ENCODE results near the gene CDA. TPM values are rescaled to one million over a fixed set of nuclear protein-coding genes. Genes with fewer than 3 reads are reported as not detected.

The CDA gene
- total and polyA plus RNA-seq, 8 donors, result 0.36 to 12.2 (median 0.62) TPM

DNA sequence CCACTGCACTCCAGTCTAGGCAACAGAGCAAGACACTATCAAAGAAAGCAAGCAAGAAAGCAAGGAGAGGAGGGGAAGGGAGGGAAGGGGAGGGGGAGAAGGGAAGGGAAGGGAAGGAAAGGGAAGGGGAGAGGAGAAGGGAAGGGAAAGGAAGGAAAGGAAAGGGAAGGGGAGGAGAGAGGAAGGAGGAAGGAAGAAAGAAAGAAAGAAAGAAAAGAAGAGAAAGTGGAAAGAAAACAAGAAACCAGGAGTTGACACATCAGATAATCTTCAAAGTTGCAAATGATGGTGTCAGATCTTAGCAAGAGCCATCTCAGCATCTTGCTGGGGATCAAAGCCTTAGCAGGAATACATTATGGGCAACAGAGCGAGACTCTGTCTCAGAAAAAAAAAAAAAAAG is 14.9 kb upstream of the CDA start:
- Histone ChIP-seq H3K36me3 (no peaks in the 10 kb centered on the region), H3K4me1 (no peaks in the 10 kb centered on the region), H3K4me3 (no peak overlapping the region), H3K27me3 (peaks cover 4 to 39% of the 10 kb centered on the region in 2 donors), H3K9me3 (peaks cover 0 to 9% of the 10 kb centered on the region in 2 donors), H3K27ac (no peak overlapping the region)
- ATAC-seq (no peak), DNase-seq (no peak)
- TF ChIP-seq, protein P1, sequence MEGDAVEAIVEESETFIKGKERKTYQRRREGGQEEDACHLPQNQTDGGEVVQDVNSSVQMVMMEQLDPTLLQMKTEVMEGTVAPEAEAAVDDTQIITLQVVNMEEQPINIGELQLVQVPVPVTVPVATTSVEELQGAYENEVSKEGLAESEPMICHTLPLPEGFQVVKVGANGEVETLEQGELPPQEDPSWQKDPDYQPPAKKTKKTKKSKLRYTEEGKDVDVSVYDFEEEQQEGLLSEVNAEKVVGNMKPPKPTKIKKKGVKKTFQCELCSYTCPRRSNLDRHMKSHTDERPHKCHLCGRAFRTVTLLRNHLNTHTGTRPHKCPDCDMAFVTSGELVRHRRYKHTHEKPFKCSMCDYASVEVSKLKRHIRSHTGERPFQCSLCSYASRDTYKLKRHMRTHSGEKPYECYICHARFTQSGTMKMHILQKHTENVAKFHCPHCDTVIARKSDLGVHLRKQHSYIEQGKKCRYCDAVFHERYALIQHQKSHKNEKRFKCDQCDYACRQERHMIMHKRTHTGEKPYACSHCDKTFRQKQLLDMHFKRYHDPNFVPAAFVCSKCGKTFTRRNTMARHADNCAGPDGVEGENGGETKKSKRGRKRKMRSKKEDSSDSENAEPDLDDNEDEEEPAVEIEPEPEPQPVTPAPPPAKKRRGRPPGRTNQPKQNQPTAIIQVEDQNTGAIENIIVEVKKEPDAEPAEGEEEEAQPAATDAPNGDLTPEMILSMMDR (IDR thresholded peaks at IDR 0.05), result no peak
- intact Hi-C loops (cut with DNase I), result loop anchor here in 1 of 2 donors (10.0 kb wide), 1 partner anchor 61 kb away; the partner anchor contains the start of gene PINK1

DNA sequence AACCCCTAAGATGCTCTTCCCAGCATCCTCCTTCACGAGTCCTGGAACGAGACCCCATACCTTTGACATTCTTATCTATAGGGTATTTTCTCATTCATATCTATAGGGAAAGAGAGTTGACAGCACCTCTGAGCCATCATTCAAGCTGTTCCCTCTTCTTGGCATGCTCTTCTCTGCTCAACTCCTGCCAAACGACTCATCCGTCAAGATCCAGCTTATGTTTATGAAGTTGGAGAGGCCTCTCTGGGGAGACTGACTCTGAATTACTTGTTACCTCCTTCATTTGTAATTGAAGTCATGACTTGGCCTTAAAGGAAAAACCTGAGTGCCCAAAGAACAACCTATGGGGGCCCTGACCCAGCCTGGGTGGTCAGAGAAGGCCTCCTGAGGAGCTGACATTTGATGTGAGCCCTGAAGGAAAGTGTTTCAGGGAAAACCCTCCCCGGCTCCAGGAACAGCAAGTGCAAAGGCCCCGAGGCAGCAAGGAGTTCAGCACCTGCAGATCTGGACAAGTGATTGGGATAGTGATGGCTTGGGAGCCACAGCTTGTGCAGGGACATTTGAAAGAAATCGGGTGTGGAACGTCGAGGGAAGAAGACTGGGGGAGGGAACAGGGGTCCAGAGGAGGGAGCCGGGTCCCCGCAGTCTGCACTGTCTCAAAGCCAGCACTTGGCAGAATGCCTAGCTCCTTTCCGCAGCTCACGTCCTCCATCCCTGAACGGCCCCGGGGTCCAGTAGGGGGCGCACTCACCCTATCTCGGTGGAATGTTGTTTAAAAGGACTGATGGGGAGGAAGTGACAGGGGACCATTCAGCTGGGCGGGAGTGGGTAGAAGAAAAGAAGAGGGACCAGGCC is 14.0 kb upstream of the CDA start:
- intact Hi-C loops (cut with DNase I), result loop anchor here in 1 of 2 donors (10.0 kb wide), 1 partner anchor 60 kb away; the partner anchor contains the start of gene PINK1
- peak; percentile 97 for ATAC-seq

DNA sequence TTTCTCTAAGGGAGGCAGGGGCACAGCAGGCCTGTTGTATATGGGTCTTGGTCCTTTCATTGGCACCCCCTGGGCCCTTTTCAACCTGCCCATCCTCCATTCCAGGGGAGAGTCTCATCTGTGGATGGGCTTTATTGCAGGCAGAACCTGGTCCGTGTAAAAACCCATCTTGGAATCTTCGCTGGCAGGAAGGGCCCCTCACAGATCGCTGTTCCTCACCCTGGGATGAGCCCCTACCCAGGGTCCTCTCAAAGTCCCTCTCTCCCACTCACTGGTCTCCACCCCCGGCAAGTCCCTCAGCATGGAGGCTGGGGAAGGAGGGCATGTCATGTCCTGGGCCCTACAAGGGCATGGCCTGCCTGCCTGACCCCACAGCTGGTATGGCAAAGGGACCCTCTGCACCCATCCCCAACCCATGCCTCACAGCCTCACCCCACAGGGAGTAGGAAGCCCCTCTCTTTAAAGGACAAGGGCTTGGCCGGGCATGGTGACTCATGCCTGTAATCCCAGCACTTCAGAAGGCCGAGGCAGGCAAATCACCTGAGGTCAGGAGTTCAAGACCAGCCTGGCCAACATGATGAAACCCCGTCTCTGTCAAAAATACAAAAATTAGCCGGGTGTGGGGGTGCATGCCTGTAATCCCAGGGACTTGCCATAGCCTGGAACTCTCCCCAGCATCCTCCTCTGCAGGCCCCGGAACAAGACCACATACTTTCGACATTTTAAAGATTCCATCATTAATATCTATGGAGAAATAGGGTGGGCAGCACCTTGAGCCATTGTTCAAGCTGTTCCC is 13.2 kb upstream of the CDA start:
- TF ChIP-seq, protein P1 (IDR thresholded peaks at IDR 0.05), result no peak
- DNase-seq (no peak), ATAC-seq (no peak)
- intact Hi-C loops (cut with DNase I), result loop anchor here in 1 of 2 donors (10.0 kb wide), 1 partner anchor 59 kb away; the partner anchor contains the start of gene PINK1
- Histone ChIP-seq H3K36me3 (no peaks in the 10 kb centered on the region), H3K9me3 (peaks cover 0 to 9% of the 10 kb centered on the region in 2 donors), H3K4me1 (no peaks in the 10 kb centered on the region), H3K27me3 (peaks cover 0 to 29% of the 10 kb centered on the region in 2 donors), H3K27ac (no peak overlapping the region), H3K4me3 (no peak overlapping the region)

More for the DNA sequence above, 14.0 kb upstream of the CDA start:
- Histone ChIP-seq H3K27ac (no peak overlapping the region), H3K27me3 (peaks cover 0 to 33% of the 10 kb centered on the region in 2 donors), H3K36me3 (no peaks in the 10 kb centered on the region), H3K4me1 (no peaks in the 10 kb centered on the region), H3K9me3 (peaks cover 0 to 9% of the 10 kb centered on the region in 2 donors), H3K4me3 (no peak overlapping the region)
- TF ChIP-seq, protein P1 (IDR thresholded peaks at IDR 0.05), result peak; percentile 51 to 92
- DNase-seq, result peak in 3 of 4 donors; percentile 57 to 96 (median 84)

DNA sequence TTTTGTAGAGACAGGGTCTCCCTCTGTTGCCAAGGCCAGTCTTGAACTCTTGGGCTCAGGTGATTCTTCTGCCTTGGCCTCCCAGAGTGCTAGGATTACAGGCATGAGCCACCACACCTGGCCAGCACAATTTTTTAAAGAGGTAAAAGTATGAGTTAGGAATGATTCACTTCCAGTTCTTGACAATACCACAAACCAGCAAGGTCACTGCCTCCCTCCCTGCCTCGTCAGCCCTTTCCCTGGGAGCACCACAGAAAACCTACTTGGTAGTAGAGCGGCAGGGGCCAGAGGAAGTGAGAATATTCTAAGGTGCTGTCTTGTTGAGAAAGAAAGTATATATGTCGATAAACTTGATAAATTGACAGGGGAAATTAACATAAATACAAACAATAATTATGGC is 10.8 kb upstream of the CDA start:
- H3K27me3 ChIP-seq, result peaks cover 0 to 24% of the 10 kb centered on the region in 2 donors
- H3K4me3 ChIP-seq, result no peak overlapping the region
- H3K4me1 ChIP-seq, result no peaks in the 10 kb centered on the region
- ATAC-seq, result no peak
- H3K27ac ChIP-seq, result no peak overlapping the region
- TF ChIP-seq, protein P1 (IDR thresholded peaks at IDR 0.05), result no peak
- H3K9me3 ChIP-seq, result no peaks in the 10 kb centered on the region
- no peaks in the 10 kb centered on the region for H3K36me3 ChIP-seq
- intact Hi-C loops (cut with DNase I), result loop anchor here in 1 of 2 donors (10.0 kb wide), 1 partner anchor 57 kb away; the partner anchor contains the start of gene PINK1
- no peak for DNase-seq
